Uterus (tissue), 4 donors: ENCODE measurements around the gene ZBTB20. TPM values are rescaled to one million over a fixed set of nuclear protein-coding genes. Genes with fewer than 3 reads are reported as not detected.

ENCODE experiments used
- DNase-seq, 2 donors: peaks; one replicate each; pipeline ENCODE4 v3.0.0-alpha.2; 2019 to 2020
- H3K27ac ChIP-seq, 2 donors: fragments of 200-600 bp; sonication (generic); 1 replicate in 1 of 2; 2 replicates in 1 of 2; pipeline ENCODE4 v1.5.1; 2016 to 2018
- H3K27me3 ChIP-seq, 2 donors: fragments of 200-600 bp; sonication (generic); one replicate each; pipeline ENCODE4 v1.5.1; 2018 to 2019; ENCODE audit warnings: control low read depth in 1 of 2
- H3K36me3 ChIP-seq, 2 donors: fragments of 200-600 bp; sonication (generic); one replicate each; pipeline ENCODE4 v1.5.1; 2019; ENCODE audit warnings: control low read depth in 1 of 2
- H3K4me1 ChIP-seq, 2 donors: fragments of 200-600 bp; sonication (generic); one replicate each; pipeline ENCODE4 v1.5.1; 2018 to 2019; ENCODE audit warnings: control low read depth in 1 of 2
- H3K4me3 ChIP-seq, 2 donors: fragments of 200-600 bp; sonication (generic); 1 replicate in 1 of 2; 2 replicates in 1 of 2; pipeline ENCODE4 v1.5.1; 2018 to 2019; ENCODE audit warnings: mild to moderate bottlenecking in 1 of 2
- H3K9me3 ChIP-seq, 2 donors: fragments of 200-600 bp; sonication (generic); one replicate each; pipeline ENCODE4 v1.5.1; 2019; ENCODE audit warnings: control low read depth in 1 of 2
- CTCF ChIP-seq, 4 experiments: fragments of 200-600 bp in 2 of 4; fragments of 450-650 bp in 2 of 4; sonication (generic) in 2 of 4; IDR thresholded peaks; one replicate each; pipeline ENCODE4 v1.5.1; 2016 to 2019; ENCODE audit warnings: antibody characterized with exemption in 4 of 4, mild to moderate bottlenecking in 2 of 4, moderate library complexity in 1 of 4
- POLR2A ChIP-seq, 2 donors: fragments of 450-650 bp; IDR thresholded peaks; one replicate each; pipeline ENCODE4 v1.6.1; 2016; ENCODE audit warnings: antibody characterized with exemption in 2 of 2, mild to moderate bottlenecking in 1 of 2, moderate library complexity in 1 of 2
- intact Hi-C: fragments of 100-400 bp; cut with DNase I; formaldehyde crosslinking; loops from one replicate; pipeline ENCODE4 v1.15.1; 2023; ENCODE audit warnings: low total_unique reads
- total RNA-seq, 4 donors: library from RNA; depleted of rRNA in 3 of 4; stranded (reverse); fragments of >200 nt in 3 of 4; gene quantifications; one replicate each; pipeline versions ENCODE4 v1.1.0 to v1.2.4, GENCODE V29; 2014 to 2023
- donor health status: DM: yes; HTN: yes; CAD: no.

Gene ZBTB20
- total RNA-seq, 4 donors from 2014 or later: 35.6 to 157 (median 85.1) TPM

- H3K9me3 ChIP-seq: no peaks in the 10 kb centered on the region
- no peaks in the 10 kb centered on the region for H3K4me1 ChIP-seq
- H3K27ac ChIP-seq: no peak overlapping the region
- intact Hi-C loops: no loop called here
- no peaks in the 10 kb centered on the region for H3K27me3 ChIP-seq
- H3K36me3 ChIP-seq: no peaks in the 10 kb centered on the region
- no peak for TF ChIP-seq POLR2A (IDR thresholded peaks at IDR 0.05)
- TF ChIP-seq CTCF (IDR thresholded peaks at IDR 0.05): no peak
- H3K4me3 ChIP-seq: no peak overlapping the region
- no peak for DNase-seq
Measured at GRCh38 chr3:114331710-114332109, 815.4 kb downstream of the ZBTB20 start.

- Histone ChIP-seq H3K27me3 (no peaks in the 10 kb centered on the region), H3K9me3 (no peaks in the 10 kb centered on the region), H3K4me3 (no peak overlapping the region), H3K36me3 (no peaks in the 10 kb centered on the region), H3K27ac (no peak overlapping the region), H3K4me1 (no peaks in the 10 kb centered on the region)
- no peak for TF ChIP-seq POLR2A (IDR thresholded peaks at IDR 0.05)
- TF ChIP-seq CTCF (IDR thresholded peaks at IDR 0.05): no peak
- no peak for DNase-seq
- intact Hi-C loops: no loop called here
Measured at GRCh38 chr3:114331007-114331406, 816.1 kb downstream of the ZBTB20 start.

GRCh38 chr3:114329823-114330222, 817.3 kb downstream of the ZBTB20 start:
- Histone ChIP-seq H3K27ac (no peak overlapping the region), H3K36me3 (no peaks in the 10 kb centered on the region), H3K9me3 (no peaks in the 10 kb centered on the region), H3K4me3 (no peak overlapping the region), H3K27me3 (no peaks in the 10 kb centered on the region), H3K4me1 (no peaks in the 10 kb centered on the region)
- intact Hi-C loops: no loop called here
- no peak for TF ChIP-seq CTCF (IDR thresholded peaks at IDR 0.05)
- no peak for TF ChIP-seq POLR2A (IDR thresholded peaks at IDR 0.05)
- DNase-seq: no peak

- DNase-seq: no peak
- H3K9me3 ChIP-seq: no peaks in the 10 kb centered on the region
- H3K4me3 ChIP-seq: no peak overlapping the region
- intact Hi-C loops: no loop called here
- no peaks in the 10 kb centered on the region for H3K27me3 ChIP-seq
- no peaks in the 10 kb centered on the region for H3K36me3 ChIP-seq
- TF ChIP-seq POLR2A (IDR thresholded peaks at IDR 0.05): no peak
- no peak for TF ChIP-seq CTCF (IDR thresholded peaks at IDR 0.05)
- H3K4me1 ChIP-seq: no peaks in the 10 kb centered on the region
- H3K27ac ChIP-seq: no peak overlapping the region
Measured at GRCh38 chr3:114328345-114328744, 818.7 kb downstream of the ZBTB20 start.

GRCh38 chr3:114327665-114328064, 819.4 kb downstream of the ZBTB20 start:
- Histone ChIP-seq H3K4me3 (no peak overlapping the region), H3K4me1 (no peaks in the 10 kb centered on the region), H3K9me3 (no peaks in the 10 kb centered on the region), H3K27me3 (no peaks in the 10 kb centered on the region), H3K36me3 (no peaks in the 10 kb centered on the region), H3K27ac (no peak overlapping the region)
- intact Hi-C loops: no loop called here
- DNase-seq: no peak
- no peak for TF ChIP-seq POLR2A (IDR thresholded peaks at IDR 0.05)
- TF ChIP-seq CTCF (IDR thresholded peaks at IDR 0.05): no peak
